Stimulated activated CD8-positive, alpha-beta memory T cell treated with anti-CD3 and anti-CD28 coated beads, Interleukin-2, amount 100 ng/mL, for 1 hour (primary cell): ENCODE results near the gene ESR1.
"Not testable (repeated sequence)": the region's sequence is repeated elsewhere in the genome, so short reads cannot be mapped to it uniquely, and the experiment has no call there.

Experiments
- DNase-seq, 2 donors: peaks; one replicate each; pipeline ENCODE4 v3.0.0-alpha.2; 2020; ENCODE audit warnings: low read depth in 2 of 2

The ESR1 gene

GRCh38 chr6:151975795-151976194 lies 168.3 kb downstream of the ESR1 start:
- no peak for DNase-seq

DNA sequence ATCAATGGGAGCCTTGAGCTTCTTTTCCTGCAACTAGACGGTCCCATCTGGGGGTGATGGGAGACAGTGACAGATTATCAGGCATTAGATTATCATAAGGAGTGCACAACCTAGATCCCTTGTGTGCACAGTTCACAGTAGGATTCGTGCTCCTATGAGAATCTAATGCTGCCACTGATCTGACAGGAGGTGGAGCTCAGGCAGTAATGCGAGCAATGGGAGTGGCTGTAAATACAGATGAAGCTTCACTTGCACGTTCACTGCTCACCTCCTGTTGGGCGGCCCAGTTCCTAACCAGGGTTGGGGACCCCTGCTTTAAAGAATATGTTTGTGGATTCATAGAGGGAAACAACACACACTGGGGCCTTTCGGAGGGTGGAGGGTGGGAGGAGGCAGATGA lies 180.7 kb downstream of the ESR1 start:
- not testable (repeated sequence) for DNase-seq

DNA sequence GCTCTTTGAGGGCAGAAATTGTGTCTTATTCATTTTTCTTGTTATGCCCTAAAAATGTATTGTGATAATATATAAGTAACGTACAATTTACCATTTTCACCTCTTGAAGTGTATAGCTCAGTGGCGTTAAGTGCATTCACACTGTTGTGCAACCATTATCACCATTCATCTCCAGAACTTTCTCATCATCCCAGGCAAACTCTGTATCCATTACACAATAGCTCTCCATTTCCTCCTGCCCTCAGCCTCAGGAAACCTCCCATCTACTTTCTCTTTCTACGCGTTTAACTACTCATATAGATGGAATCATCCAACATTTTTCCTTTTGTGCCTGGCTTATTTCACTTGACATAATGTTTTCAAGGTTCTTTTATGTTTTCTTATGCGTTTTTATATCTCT lies 184.6 kb downstream of the ESR1 start:
- no peak for DNase-seq

- DNase-seq = no peak
Measured at GRCh38 chr6:151993364-151993763, 185.9 kb downstream of the ESR1 start.

GRCh38 chr6:151998784-151999183 lies 191.3 kb downstream of the ESR1 start:
- DNase-seq = no peak

GRCh38 chr6:151999194-151999593 lies 191.7 kb downstream of the ESR1 start:
- no peak for DNase-seq

- no peak for DNase-seq
Measured at GRCh38 chr6:152001408-152001807, 193.9 kb downstream of the ESR1 start.

DNA sequence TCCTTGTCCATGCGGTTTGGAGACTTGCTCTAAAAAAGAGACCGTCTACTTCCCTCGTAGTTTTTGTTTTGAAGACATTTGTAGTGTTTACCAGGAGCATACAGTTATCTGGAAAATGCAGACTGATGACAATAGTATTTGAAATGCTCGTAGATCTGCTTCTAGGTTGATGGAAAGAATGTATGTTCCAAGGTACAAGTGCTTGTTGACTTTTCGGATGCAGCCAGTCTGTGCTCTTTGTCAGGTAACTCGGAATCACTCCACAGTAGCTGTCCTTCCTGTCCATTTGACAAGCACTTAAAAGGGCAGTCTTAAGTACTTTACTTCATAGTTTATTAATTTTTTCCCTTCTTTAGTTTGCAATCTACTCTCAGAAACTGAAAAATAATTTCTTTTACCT lies 194.8 kb downstream of the ESR1 start:
- DNase-seq = no peak

DNA sequence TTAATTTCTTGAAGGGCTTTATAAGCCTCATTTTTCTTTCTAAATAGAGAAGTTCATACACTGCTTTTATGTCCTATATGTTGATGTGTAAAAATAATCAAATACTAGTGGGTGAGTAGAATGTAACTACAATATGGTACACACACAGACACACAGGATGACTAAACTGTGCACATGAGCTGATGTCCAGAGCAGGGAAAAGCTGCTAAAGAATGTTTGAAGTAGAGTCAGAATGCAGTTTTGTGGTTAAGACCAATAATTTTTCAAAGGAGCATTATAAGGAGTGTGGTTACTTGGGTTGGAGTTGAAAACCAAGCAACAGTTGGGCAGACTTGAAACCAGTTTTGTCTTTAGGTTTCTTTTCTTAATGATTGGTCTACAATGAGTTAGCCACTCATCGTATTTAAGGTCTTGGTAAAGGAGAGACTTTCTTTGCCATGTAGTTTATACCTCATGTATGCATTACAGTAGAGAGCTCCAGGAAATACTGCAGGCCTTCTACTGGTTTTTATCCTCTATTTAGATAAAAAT lies 196.6 kb downstream of the ESR1 start:
- no peak for DNase-seq

DNA sequence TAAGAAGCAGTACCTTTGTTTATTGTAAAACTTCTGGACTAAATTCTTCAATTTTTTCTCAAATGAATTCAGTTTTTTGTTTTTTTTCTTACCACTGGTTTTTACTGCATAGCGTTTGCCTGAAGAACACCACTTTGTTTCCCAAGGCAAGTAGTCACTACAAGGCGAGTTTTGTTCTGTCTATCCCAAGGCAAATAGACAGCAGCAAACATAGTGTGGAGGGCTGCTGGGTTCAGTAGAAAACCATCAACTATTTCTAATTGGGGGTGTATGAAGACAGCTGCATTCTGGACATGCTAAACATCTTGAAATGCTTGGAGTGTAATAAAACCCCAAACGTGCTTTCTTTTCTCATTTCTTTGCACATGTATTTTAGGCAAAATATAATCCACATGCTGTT lies 197.4 kb downstream of the ESR1 start:
- DNase-seq = no peak

GRCh38 chr6:152008779-152009178 lies 201.3 kb downstream of the ESR1 start:
- no peak for DNase-seq

GRCh38 chr6:152012227-152012626 lies 204.7 kb downstream of the ESR1 start:
- no peak for DNase-seq

GRCh38 chr6:152018876-152019275 lies 211.4 kb downstream of the ESR1 start:
- DNase-seq = no peak

- no peak for DNase-seq
Measured at GRCh38 chr6:152022303-152022702, 214.8 kb downstream of the ESR1 start.

DNA sequence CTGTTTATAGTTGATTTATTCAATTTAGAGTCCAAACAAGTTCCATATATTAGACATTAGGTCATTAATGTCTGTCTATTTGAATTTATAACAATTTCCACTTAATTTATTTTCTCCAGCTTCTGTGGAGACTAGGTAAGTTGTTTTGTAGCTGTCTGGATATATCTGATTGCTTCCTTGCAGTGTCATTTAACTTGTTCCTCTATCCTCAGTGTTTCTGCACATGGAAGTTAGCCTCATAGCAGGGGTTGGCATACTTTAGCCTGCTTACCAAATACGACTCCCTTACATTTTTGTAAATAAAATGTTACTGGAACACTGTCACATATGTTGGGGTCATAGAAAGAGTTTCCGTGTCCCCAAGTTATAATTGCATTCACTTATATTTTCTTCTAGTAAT lies 216.1 kb downstream of the ESR1 start:
- no peak for DNase-seq

DNA sequence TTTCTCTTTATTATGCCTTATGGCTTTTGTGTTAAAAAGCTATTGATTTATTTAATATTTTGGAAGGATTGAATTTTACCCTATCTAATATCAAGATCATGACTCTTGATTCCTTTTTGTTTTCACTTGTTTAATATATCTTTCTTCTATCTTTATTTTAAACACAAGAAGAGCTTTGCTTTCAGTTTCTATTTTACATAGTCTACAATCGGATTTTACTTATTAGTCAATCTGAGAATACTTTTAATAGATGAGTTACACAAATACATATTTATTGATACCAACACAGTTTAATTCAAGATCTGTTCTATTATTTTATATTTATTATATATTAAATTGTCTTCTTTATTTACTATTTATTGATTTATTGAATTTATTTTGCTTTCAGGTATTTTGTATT lies 218.8 kb downstream of the ESR1 start:
- DNase-seq = no peak

DNA sequence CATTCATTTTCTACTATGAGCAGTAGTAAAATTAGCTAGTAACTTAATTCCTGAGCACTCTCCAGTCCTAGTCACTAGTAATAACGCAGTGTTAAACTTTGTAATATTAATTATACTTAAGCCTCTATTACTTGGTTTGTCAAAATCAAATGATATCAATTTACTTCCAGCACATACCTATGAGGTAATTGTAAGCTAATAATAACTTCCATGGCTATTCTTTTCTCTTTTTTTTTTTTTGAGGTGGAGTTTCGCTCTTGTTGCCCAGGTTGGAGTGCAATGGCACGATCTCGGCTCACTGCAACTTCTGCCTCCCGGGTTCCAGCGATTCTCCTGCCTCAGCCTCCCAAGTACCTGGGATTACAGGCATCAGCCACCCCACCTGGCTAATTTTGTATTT lies 219.3 kb downstream of the ESR1 start:
- DNase-seq = not testable (repeated sequence)

- not testable (repeated sequence) for DNase-seq
Measured at GRCh38 chr6:152033765-152034164, 226.3 kb downstream of the ESR1 start.

- no peak for DNase-seq
Measured at GRCh38 chr6:152034631-152035030, 227.1 kb downstream of the ESR1 start.

DNA sequence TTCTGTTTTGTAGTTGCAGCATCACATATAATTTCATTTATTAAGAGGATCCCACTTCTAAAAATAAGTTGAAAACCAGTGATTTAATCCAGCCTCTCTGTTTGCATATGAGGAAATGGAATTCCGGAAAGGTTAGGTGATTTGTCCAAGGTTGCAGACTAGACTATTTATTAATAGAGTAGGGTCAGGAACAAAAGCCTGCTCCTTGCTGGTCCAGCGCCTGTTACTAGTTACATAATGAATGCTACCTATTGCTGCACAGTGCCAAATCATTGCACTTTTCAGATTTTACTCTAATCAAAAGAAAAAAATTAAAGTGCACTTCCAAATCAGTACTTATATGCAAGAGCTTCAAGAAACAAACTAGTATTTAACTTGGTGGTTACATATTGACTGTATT lies 238.6 kb downstream of the ESR1 start:
- DNase-seq = no peak

DNA sequence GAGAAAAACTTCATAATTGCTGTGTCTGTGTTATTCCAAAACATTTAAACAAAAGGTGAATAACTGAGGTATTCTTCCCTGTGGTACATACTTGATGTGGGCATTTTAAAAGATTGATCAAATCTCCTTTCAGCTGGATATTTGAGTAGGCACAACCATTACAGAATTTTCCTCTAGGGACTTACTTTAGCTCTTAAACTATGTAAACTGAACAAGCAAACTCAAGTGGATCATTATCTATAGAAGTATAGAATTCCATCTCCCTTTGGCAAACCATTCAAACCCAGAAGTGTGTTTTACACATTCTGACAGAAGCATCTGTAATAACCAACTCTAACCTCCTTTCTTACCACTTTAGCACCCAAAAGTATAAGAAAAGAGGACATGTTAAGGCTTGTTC lies 241.4 kb downstream of the ESR1 start:
- no peak for DNase-seq

GRCh38 chr6:152049502-152049901 lies 242.0 kb downstream of the ESR1 start:
- no peak for DNase-seq

GRCh38 chr6:152050451-152051195 lies 243.1 kb downstream of the ESR1 start:
- DNase-seq = no peak

- DNase-seq = no peak
Measured at GRCh38 chr6:152052061-152052460, 244.6 kb downstream of the ESR1 start.
